Measurements from ENCODE around the gene BRS3.
"Not testable (repeated sequence)": the region's sequence is repeated elsewhere in the genome, so short reads cannot be mapped to it uniquely, and the experiment has no call there.

Gene BRS3

GRCh38 chrX:136487647-136488046 is at the start of gene BRS3:
BRS3 (plus strand) TSS chrX:136487947; CDS start chrX:136488115, 168 bp downstream.
- DNase-seq (ENCODE audit: low read depth) = no peak
- no peak within 1 kb of the TSS for H3K4me3 ChIP-seq (ENCODE audit: low read depth, low read length)
- TF ChIP-seq, protein P1, sequence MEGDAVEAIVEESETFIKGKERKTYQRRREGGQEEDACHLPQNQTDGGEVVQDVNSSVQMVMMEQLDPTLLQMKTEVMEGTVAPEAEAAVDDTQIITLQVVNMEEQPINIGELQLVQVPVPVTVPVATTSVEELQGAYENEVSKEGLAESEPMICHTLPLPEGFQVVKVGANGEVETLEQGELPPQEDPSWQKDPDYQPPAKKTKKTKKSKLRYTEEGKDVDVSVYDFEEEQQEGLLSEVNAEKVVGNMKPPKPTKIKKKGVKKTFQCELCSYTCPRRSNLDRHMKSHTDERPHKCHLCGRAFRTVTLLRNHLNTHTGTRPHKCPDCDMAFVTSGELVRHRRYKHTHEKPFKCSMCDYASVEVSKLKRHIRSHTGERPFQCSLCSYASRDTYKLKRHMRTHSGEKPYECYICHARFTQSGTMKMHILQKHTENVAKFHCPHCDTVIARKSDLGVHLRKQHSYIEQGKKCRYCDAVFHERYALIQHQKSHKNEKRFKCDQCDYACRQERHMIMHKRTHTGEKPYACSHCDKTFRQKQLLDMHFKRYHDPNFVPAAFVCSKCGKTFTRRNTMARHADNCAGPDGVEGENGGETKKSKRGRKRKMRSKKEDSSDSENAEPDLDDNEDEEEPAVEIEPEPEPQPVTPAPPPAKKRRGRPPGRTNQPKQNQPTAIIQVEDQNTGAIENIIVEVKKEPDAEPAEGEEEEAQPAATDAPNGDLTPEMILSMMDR (IDR thresholded peaks at IDR 0.05; ENCODE audit: low read depth, low read length, missing control alignments) = no peak

- H3K4me3 ChIP-seq (ENCODE audit: low read depth, low read length) = no peak overlapping the region
- DNase-seq (ENCODE audit: low read depth) = no peak
Measured at GRCh38 chrX:136438192-136438591, 49.6 kb upstream of the BRS3 start.

GRCh38 chrX:136445674-136446073 is 42.1 kb upstream of the BRS3 start:
- not testable (repeated sequence) for H3K4me3 ChIP-seq (ENCODE audit: low read depth, low read length); DNase-seq (ENCODE audit: low read depth)

More at GRCh38 chrX:136438192-136438591, 49.6 kb upstream of the BRS3 start:
- TF ChIP-seq, protein P1 (IDR thresholded peaks at IDR 0.05; ENCODE audit: low read depth, low read length, missing control alignments) = no peak

DNA sequence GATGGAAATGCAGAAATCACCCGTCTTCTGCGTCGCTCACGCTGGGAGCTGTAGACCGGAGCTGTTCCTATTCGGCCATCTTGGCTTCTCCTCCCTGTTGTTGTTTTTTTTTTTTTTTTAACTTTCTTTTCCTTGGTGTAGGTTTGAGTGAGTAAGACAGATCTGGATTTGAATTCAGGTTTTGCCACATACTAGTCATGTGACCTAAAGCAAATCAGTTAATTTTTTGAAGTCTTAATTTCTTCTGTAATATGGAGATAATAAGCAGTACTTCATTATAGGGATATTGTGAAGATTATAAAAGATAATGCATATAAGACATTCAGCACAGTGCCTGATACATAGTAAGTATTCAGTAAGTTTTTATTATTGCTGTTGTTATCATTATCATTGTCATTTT is 41.5 kb upstream of the BRS3 start:
- no peak for DNase-seq (ENCODE audit: low read depth)
- H3K4me3 ChIP-seq (ENCODE audit: low read depth, low read length) = no peak overlapping the region
- TF ChIP-seq, protein P1 (IDR thresholded peaks at IDR 0.05; ENCODE audit: low read depth, low read length, missing control alignments) = no peak

DNA sequence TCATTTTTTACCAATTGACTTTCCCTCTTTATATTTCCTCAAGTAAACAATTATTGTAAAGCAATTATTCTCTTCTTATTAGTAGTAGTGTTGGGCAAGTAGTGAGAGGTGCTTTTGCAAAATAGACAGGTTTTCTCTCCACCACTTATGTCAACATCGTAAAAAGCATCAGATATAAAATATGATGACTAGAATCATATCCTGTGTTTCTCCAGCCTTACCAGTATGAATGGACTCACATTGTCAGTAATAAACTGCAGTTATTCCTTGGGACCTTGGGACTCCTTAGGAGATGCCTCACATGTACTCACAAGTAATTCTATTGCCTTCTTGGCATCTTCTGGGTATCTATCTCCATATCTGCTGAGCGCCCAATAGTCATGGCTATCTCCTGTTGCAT is 40.4 kb upstream of the BRS3 start:
- TF ChIP-seq, protein P1 (IDR thresholded peaks at IDR 0.05; ENCODE audit: low read depth, low read length, missing control alignments) = no peak
- DNase-seq (ENCODE audit: low read depth) = no peak
- H3K4me3 ChIP-seq (ENCODE audit: low read depth, low read length) = no peak overlapping the region

DNA sequence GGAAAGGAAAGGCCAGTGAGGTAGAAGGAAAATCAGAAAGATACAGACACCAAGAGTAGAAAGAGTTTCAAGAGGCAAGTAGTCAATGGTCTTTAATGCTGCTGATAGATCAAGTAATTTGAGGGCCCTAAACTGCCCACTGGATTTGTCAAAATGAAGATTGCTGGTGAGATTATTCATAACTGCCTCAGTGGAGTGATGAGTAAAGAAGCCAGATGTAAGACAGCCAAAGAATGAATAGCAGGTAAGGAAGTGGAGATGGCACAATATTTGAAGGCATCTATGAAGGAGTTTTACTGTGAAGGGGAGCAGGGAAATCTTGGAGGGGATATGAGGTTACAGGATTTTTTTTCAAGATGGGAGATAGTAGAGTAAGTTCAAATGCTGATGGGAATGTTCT is 39.8 kb upstream of the BRS3 start:
- TF ChIP-seq, protein P1 (IDR thresholded peaks at IDR 0.05; ENCODE audit: low read depth, low read length, missing control alignments) = no peak
- H3K4me3 ChIP-seq (ENCODE audit: low read depth, low read length) = no peak overlapping the region
- no peak for DNase-seq (ENCODE audit: low read depth)

DNA sequence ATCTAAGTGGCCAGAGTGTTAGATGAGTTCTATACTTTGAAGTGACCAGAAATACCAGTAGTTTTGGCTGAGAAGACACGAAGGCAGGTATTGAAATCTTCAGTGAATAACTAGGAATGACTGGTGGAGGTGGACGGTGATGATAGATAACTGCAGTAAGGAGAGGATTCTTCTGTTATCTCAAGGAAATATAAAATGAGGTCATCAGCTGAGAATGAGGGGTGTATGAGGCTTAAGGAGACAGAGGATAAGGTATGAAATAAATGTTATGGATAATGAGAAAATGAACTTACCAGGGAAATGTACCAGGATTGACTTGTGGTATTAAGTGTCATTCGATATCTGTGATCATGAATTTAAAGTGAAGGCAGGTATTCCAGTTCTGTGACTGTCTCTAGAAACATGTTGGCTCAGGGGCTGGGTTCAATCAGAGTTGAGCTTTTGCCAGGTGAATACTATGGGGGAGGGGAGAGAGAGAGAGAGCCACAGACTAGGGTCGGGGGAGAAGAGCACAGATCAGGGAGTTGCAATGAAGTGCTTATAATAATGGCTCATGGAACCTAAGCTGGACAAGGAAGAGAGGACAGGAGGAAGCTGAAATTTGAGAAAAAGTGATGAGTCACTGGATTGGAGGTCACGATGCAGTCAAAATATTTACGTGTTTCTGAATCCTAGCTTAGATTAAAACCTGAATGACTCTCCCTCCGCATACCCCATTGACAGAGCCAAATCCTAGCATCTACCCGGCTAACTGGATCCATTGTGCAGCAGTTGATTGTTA is 37.5 kb upstream of the BRS3 start:
- no peak overlapping the region for H3K4me3 ChIP-seq (ENCODE audit: low read depth, low read length)
- DNase-seq (ENCODE audit: low read depth) = no peak
- TF ChIP-seq, protein P1 (IDR thresholded peaks at IDR 0.05; ENCODE audit: low read depth, low read length, missing control alignments) = no peak
